DND-41 (cell line): Measurements from ENCODE around the gene GRWD1.

Experiments used
- ATAC-seq: fragments of 200-7000 bp; cut with Tn5 transposase; 3 replicates; pipeline ENCODE4 v1.9.1; 2021; ENCODE audit warnings: low read depth; ENCODE audit not compliant: insufficient read depth
- DNase-seq: peaks from one replicate; pipeline ENCODE4 v3.0.0-alpha.2; 2020
- H2AFZ ChIP-seq: 2 replicates; pipeline ENCODE4 v1.6.0; 2012; ENCODE audit warnings: low read depth, low read length
- H3K27ac ChIP-seq: 2 replicates; pipeline ENCODE4 v1.5.1; 2012; ENCODE audit warnings: low read length, inconsistent platforms
- H3K27me3 ChIP-seq: fragments of 200-600 bp; sonication (generic); 2 replicates; pipeline ENCODE4 v1.6.0; 2012; ENCODE audit warnings: low read length, mild to moderate bottlenecking, inconsistent platforms; ENCODE audit not compliant: insufficient read depth, poor library complexity
- H3K36me3 ChIP-seq: 2 replicates; pipeline ENCODE4 v1.5.1; 2012; ENCODE audit warnings: low read length, inconsistent platforms; ENCODE audit not compliant: insufficient read depth
- H3K4me1 ChIP-seq: 2 replicates; pipeline ENCODE4 v1.5.1; 2012; ENCODE audit warnings: mild to moderate bottlenecking, low read length; ENCODE audit not compliant: insufficient read depth
- H3K4me2 ChIP-seq: 2 replicates; pipeline ENCODE4 v1.6.0; 2012; ENCODE audit warnings: mild to moderate bottlenecking, moderate library complexity, low read length, inconsistent platforms; ENCODE audit not compliant: insufficient read depth
- H3K4me3 ChIP-seq, 2 experiments: fragments of 200-600 bp in 1 of 2; shearing (Covaris generic) in 1 of 2; 2 replicates each; pipeline ENCODE4 v1.5.1; 2012 to 2016; ENCODE audit warnings: inconsistent platforms in 2 of 2, low read length in 2 of 2, mild to moderate bottlenecking in 2 of 2, low read depth in 1 of 2, moderate library complexity in 1 of 2
- H3K79me2 ChIP-seq: 2 replicates; pipeline ENCODE4 v1.6.0; 2012; ENCODE audit warnings: low read length, inconsistent platforms; ENCODE audit not compliant: insufficient read depth
- H3K9ac ChIP-seq: 2 replicates; pipeline ENCODE4 v1.6.0; 2012; ENCODE audit warnings: low read depth, mild to moderate bottlenecking, inconsistent platforms, low read length, moderate library complexity
- H3K9me3 ChIP-seq: 2 replicates; pipeline ENCODE4 v1.5.1; 2012; ENCODE audit warnings: low read length, moderate library complexity, mild to moderate bottlenecking, inconsistent platforms; ENCODE audit not compliant: insufficient read depth, severe bottlenecking
- H4K20me1 ChIP-seq: 2 replicates; pipeline ENCODE4 v1.6.0; 2012; ENCODE audit warnings: low read length; ENCODE audit not compliant: insufficient read depth
- CTCF ChIP-seq: IDR thresholded peaks from 2 replicates; pipeline ENCODE4 v1.5.1; 2012; ENCODE audit warnings: borderline replicate concordance, low read length, moderate library complexity, mild to moderate bottlenecking; ENCODE audit not compliant: poor library complexity, severe bottlenecking; ENCODE audit errors: extremely low read depth
- EZH2 ChIP-seq: IDR thresholded peaks from 3 replicates; pipeline ENCODE4 v1.6.1; 2012; ENCODE audit warnings: borderline replicate concordance, low read depth, mild to moderate bottlenecking, moderate library complexity, low read length, inconsistent platforms; ENCODE audit not compliant: severe bottlenecking

The GRWD1 gene

GRCh38 chr19:48455171-48455907 is 9.6 kb downstream of the GRWD1 start, which contains the start of gene KCNJ14:
Gene KCNJ14 (plus strand): TSS chr19:48455574. CDS start chr19:48461725, 6,151 bp downstream.
- Histone ChIP-seq H3K4me1 (no peaks in the 10 kb centered on the region), H3K36me3 (peaks cover 76% of the 10 kb centered on the region), H2AFZ (no peak within 1 kb of the TSS), H3K27me3 (no peaks in the 10 kb centered on the region), H3K9me3 (no peaks in the 10 kb centered on the region), H3K79me2 (peaks cover 24% of the 10 kb centered on the region), H3K9ac (no peak within 1 kb of the TSS), H4K20me1 (peaks cover 58% of the 10 kb centered on the region), H3K27ac (no peak within 1 kb of the TSS), H3K4me2 (no peak within 1 kb of the TSS), H3K4me3 (no peak within 1 kb of the TSS)
- DNase-seq (no peak), ATAC-seq (no peak)
- TF ChIP-seq CTCF (no peak), EZH2 (no peak)

GRCh38 chr19:48455908-48456562 is 10.3 kb downstream of the GRWD1 start:
- H3K79me2 ChIP-seq: peaks cover 18% of the 10 kb centered on the region
- peaks cover 69% of the 10 kb centered on the region for H3K36me3 ChIP-seq
- TF ChIP-seq EZH2: no peak
- no peak for TF ChIP-seq CTCF
- H3K27me3 ChIP-seq: no peaks in the 10 kb centered on the region
- DNase-seq (no peak), ATAC-seq (no peak)
- H3K4me2 ChIP-seq: no peak overlapping the region
- no peak overlapping the region for H3K4me3 ChIP-seq
- H3K9me3 ChIP-seq: no peaks in the 10 kb centered on the region
- no peak overlapping the region for H2AFZ ChIP-seq
- no peaks in the 10 kb centered on the region for H3K4me1 ChIP-seq
- peaks cover 51% of the 10 kb centered on the region for H4K20me1 ChIP-seq
- no peak overlapping the region for H3K27ac ChIP-seq
- H3K9ac ChIP-seq: no peak overlapping the region

DNA sequence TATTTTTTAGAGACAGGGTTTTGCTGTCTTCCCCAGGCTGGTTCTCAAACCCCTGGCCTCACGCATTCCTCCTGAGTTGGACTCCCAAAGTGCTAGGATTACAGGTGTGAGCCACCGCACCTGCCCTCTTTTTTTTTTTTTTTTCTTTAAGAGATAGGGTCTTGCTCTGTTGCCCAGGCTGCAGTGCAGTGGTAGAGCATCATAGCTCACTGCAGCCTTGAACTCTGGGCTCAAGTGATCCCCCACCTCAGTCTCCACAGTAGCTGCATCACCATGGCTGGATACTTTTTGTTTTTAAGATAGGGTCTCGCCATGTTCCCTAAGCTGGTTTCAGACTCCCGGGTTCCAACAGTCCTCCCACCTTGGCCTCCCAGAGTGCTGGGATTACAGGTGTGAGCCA is 11.1 kb downstream of the GRWD1 start:
- DNase-seq: no peak
- Histone ChIP-seq H3K4me1 (no peaks in the 10 kb centered on the region), H3K27ac (no peak overlapping the region), H2AFZ (no peak overlapping the region), H3K9me3 (no peaks in the 10 kb centered on the region), H3K27me3 (no peaks in the 10 kb centered on the region), H3K9ac (no peak overlapping the region), H3K4me2 (no peak overlapping the region), H3K36me3 (peaks cover 62% of the 10 kb centered on the region), H4K20me1 (peaks cover 43% of the 10 kb centered on the region), H3K4me3 (no peak overlapping the region), H3K79me2 (peaks cover 15% of the 10 kb centered on the region)
- no peak for TF ChIP-seq EZH2
- no peak for TF ChIP-seq CTCF
- ATAC-seq: no peak
